ENCODE measurements around the gene FBXO33.

DNA sequence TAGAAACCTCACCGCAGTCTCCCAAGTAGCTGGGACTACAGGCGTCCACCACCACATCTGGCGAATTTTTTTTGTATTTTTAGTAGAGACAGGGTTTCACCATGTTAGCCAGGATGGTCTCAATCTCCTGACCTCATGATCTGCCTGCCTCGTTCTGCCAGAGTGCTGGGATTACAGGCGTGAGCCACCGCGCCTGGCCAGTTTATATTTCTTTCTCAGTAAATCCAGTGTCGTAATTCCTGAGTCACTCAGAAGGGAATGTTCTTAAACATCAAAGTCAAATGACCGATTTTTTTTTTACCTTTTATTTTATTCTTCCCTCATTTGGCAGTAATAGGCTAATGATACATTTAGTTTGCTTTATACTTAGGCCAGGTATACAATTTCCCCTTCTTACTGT, 80.5 kb downstream of the FBXO33 start:
- no peak for TF ChIP-seq CTCF (IDR thresholded peaks at IDR 0.05)
- no peak for TF ChIP-seq POLR2A (IDR thresholded peaks at IDR 0.05)
